Measurements from ENCODE around the gene PCP4.

DNA sequence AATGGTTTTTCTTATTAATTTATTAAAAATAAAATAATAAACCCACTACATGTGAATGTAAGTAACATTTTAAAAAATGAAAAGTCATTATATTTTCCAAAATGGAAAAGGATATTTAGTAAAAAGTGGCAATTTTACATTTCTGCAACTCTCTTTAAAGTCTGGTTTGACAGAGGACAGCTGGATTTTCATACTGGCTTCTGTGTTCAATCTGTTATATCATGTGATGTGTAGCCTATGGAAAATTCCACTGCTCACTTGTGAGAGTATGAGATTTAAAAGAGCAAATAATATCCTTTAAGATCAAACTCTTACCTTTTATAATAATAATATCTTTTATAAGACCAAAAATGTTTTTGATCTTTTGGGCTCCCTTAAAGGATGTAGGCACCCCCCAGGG lies 33.7 kb downstream of the PCP4 start:
- no peak for TF ChIP-seq POLR2A (IDR thresholded peaks at IDR 0.05)
- TF ChIP-seq, protein P1, sequence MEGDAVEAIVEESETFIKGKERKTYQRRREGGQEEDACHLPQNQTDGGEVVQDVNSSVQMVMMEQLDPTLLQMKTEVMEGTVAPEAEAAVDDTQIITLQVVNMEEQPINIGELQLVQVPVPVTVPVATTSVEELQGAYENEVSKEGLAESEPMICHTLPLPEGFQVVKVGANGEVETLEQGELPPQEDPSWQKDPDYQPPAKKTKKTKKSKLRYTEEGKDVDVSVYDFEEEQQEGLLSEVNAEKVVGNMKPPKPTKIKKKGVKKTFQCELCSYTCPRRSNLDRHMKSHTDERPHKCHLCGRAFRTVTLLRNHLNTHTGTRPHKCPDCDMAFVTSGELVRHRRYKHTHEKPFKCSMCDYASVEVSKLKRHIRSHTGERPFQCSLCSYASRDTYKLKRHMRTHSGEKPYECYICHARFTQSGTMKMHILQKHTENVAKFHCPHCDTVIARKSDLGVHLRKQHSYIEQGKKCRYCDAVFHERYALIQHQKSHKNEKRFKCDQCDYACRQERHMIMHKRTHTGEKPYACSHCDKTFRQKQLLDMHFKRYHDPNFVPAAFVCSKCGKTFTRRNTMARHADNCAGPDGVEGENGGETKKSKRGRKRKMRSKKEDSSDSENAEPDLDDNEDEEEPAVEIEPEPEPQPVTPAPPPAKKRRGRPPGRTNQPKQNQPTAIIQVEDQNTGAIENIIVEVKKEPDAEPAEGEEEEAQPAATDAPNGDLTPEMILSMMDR (IDR thresholded peaks at IDR 0.05), result no peak
